Measurements from ENCODE around the gene RMDN2. TPM values are rescaled to one million over a fixed set of nuclear protein-coding genes. Genes with fewer than 3 reads are reported as not detected.

RMDN2 gene
- total RNA-seq, 1 experiment from 2014 or later: 4.4 TPM

- H3K36me3 ChIP-seq (ENCODE audit: control insufficient read depth, insufficient read depth, low read length): no peaks in the 10 kb centered on the region
- no peaks in the 10 kb centered on the region for H3K9me3 ChIP-seq (ENCODE audit: control insufficient read depth, insufficient read depth, low read depth, low read length)
- H3K4me1 ChIP-seq (ENCODE audit: control insufficient read depth, insufficient read depth, low read length): no peaks in the 10 kb centered on the region
- intact Hi-C loops (cut with micrococcal nuclease; ENCODE audit: unreplicated experiment) (no loop called here), in situ Hi-C loops (cut with HindIII; ENCODE audit: low pct_unique_long_range_greater_than_20kb, low sequenced_read_pairs) (no loop called here)
- ChIA-PET CTCF (no interaction called here), POLR2A (no interaction called here)
- TF ChIP-seq, protein P1, sequence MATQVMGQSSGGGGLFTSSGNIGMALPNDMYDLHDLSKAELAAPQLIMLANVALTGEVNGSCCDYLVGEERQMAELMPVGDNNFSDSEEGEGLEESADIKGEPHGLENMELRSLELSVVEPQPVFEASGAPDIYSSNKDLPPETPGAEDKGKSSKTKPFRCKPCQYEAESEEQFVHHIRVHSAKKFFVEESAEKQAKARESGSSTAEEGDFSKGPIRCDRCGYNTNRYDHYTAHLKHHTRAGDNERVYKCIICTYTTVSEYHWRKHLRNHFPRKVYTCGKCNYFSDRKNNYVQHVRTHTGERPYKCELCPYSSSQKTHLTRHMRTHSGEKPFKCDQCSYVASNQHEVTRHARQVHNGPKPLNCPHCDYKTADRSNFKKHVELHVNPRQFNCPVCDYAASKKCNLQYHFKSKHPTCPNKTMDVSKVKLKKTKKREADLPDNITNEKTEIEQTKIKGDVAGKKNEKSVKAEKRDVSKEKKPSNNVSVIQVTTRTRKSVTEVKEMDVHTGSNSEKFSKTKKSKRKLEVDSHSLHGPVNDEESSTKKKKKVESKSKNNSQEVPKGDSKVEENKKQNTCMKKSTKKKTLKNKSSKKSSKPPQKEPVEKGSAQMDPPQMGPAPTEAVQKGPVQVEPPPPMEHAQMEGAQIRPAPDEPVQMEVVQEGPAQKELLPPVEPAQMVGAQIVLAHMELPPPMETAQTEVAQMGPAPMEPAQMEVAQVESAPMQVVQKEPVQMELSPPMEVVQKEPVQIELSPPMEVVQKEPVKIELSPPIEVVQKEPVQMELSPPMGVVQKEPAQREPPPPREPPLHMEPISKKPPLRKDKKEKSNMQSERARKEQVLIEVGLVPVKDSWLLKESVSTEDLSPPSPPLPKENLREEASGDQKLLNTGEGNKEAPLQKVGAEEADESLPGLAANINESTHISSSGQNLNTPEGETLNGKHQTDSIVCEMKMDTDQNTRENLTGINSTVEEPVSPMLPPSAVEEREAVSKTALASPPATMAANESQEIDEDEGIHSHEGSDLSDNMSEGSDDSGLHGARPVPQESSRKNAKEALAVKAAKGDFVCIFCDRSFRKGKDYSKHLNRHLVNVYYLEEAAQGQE (IDR thresholded peaks at IDR 0.05; ENCODE audit: insufficient read depth in 1 of 2, low read depth in 2 of 2, low read length in 1 of 2): no peak
- TF ChIP-seq TCF7L2 (IDR thresholded peaks at IDR 0.05; ENCODE audit: low read depth, low read length) (no peak), POLR2AphosphoS5 (IDR thresholded peaks at IDR 0.05; ENCODE audit: low read depth, low read length) (no peak), SIN3A (IDR thresholded peaks at IDR 0.05; ENCODE audit: borderline replicate concordance, insufficient read depth, low read depth, low read length) (no peak)
- TF ChIP-seq, protein P2, sequence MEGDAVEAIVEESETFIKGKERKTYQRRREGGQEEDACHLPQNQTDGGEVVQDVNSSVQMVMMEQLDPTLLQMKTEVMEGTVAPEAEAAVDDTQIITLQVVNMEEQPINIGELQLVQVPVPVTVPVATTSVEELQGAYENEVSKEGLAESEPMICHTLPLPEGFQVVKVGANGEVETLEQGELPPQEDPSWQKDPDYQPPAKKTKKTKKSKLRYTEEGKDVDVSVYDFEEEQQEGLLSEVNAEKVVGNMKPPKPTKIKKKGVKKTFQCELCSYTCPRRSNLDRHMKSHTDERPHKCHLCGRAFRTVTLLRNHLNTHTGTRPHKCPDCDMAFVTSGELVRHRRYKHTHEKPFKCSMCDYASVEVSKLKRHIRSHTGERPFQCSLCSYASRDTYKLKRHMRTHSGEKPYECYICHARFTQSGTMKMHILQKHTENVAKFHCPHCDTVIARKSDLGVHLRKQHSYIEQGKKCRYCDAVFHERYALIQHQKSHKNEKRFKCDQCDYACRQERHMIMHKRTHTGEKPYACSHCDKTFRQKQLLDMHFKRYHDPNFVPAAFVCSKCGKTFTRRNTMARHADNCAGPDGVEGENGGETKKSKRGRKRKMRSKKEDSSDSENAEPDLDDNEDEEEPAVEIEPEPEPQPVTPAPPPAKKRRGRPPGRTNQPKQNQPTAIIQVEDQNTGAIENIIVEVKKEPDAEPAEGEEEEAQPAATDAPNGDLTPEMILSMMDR (IDR thresholded peaks at IDR 0.05): no peak
- ATAC-seq (no peak), DNase-seq (ENCODE audit: low read depth, low spot score) (no peak)
- no peak overlapping the region for H3K4me3 ChIP-seq (ENCODE audit: low read depth in 2 of 2, low read length in 2 of 2)
- H3K27me3 ChIP-seq (ENCODE audit: control insufficient read depth, insufficient read depth, low read length): no peaks in the 10 kb centered on the region
- H3K27ac ChIP-seq (ENCODE audit: low read length): no peak overlapping the region
- no TSS peak for BruUV-seq (replicated peaks)
These were observed 85.9 kb downstream of the RMDN2 start for GRCh38 chr2:38010995-38011394.

- Histone ChIP-seq H3K9me3 (ENCODE audit: control insufficient read depth, insufficient read depth, low read depth, low read length) (no peaks in the 10 kb centered on the region), H3K4me3 (ENCODE audit: low read depth in 2 of 2, low read length in 2 of 2) (no peak overlapping the region), H3K27me3 (ENCODE audit: control insufficient read depth, insufficient read depth, low read length) (no peaks in the 10 kb centered on the region), H3K27ac (ENCODE audit: low read length) (no peak overlapping the region), H3K4me1 (ENCODE audit: control insufficient read depth, insufficient read depth, low read length) (no peaks in the 10 kb centered on the region), H3K36me3 (ENCODE audit: control insufficient read depth, insufficient read depth, low read length) (no peaks in the 10 kb centered on the region)
- DNase-seq (ENCODE audit: low read depth, low spot score) (no peak), ATAC-seq (no peak)
- intact Hi-C loops (cut with micrococcal nuclease; ENCODE audit: unreplicated experiment) (no loop called here), in situ Hi-C loops (cut with HindIII; ENCODE audit: low pct_unique_long_range_greater_than_20kb, low sequenced_read_pairs) (no loop called here)
- no TSS peak for BruUV-seq (replicated peaks)
- TF ChIP-seq, protein P1 (IDR thresholded peaks at IDR 0.05; ENCODE audit: insufficient read depth in 1 of 2, low read depth in 2 of 2, low read length in 1 of 2): no peak
- TF ChIP-seq TCF7L2 (IDR thresholded peaks at IDR 0.05; ENCODE audit: low read depth, low read length) (no peak), POLR2AphosphoS5 (IDR thresholded peaks at IDR 0.05; ENCODE audit: low read depth, low read length) (no peak)
- ChIA-PET POLR2A (no interaction called here), CTCF (interaction anchor here (0.6 kb wide), 1 partner anchor 845 kb away, joined by 3 read pairs; no protein-coding TSS in a partner anchor)
These were observed 88.2 kb downstream of the RMDN2 start for GRCh38 chr2:38013158-38013752.
